ENCODE data around the gene PLEKHG3.

PLEKHG3 gene

GRCh38 chr14:64790478-64790877 is 86.3 kb downstream of the PLEKHG3 start:
- DNase-seq = no peak

DNA sequence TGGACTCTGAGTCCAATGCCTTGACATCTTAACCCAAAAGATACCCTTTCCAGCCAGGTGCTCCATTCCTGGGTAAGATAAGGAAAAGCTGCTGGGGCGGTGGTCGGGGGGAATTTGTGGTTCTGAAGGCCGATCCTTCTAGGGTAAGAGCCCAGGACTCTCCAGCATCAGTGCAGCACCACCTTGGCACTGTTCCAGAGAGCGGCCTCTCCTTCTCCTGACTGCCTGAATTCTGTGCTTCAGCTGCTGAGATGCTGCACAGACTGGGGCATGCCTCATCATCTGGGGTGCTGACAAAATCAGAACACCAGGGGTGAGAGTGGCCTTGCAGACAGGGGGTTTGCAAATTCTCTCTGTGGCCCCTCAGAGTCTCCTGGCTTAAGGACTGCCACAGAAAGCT is 88.0 kb downstream of the PLEKHG3 start:
- no peak for DNase-seq

GRCh38 chr14:64792871-64793560 is 88.8 kb downstream of the PLEKHG3 start:
- no peak for DNase-seq

DNA sequence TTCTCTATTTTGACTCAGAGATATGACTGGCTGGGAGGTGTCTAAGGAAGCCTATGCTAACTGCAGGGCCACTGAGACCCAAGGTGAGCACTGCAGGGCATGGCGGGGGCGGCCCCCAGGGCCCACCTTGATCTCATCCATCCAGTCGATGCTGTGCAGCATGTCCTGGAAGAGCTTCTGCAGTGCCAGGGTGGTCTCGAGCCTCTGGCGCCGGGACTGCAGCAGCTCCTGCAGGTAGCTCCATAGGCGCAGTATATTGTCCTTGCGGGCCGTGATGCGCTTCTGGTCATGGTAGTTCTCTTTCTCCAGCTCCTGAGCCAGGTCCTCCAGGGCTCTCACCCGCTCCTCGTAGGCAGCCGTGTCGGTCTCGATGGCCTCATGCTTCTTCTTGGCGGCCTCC is 91.0 kb downstream of the PLEKHG3 start:
- no peak for DNase-seq

DNA sequence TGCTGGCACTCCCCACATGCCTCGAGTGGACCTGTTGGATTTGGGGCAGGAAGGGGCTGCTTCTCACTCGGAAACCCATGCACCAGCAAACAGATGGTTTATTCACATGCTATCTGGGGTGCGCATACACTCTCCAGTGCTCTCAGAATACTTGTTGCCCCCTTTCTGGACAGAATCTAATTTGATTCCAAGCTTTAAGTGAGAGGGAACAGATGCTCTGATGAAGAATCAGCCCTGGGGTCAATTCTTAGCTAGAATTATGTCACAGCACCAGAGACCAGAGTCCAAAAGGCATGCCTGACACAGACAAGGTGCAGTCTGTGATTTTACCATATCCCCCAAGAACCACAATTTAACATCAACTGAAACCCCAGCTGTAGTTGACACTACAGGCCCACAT is 91.7 kb downstream of the PLEKHG3 start:
- no peak for DNase-seq

DNA sequence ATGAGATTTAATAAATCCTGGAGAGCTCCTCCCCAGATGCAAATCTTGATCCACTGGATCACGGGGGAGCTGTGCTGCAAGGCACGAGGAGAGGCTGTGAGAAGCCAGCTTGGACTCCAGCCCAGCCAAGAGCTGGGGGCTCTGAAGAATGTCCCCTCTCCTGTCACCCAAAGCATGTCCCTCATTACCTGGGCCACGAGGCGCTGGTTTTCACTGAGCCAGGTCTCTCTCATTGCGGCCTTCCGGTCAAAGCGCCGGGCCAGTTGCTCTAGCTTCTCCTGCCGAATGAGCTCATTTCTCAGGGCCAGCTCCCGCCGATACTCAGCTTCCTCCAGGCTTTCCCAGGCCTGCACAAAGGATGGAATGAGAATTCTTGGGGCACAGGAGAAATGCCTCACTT is 92.1 kb downstream of the PLEKHG3 start:
- DNase-seq = no peak

- DNase-seq = no peak
These were observed 95.3 kb downstream of the PLEKHG3 start for GRCh38 chr14:64799555-64799954.

All from NCI-H526 (cell line).